K562 (cell line): Measurements from ENCODE around the gene THAP12. TPM values are rescaled to one million over a fixed set of nuclear protein-coding genes. Genes with fewer than 3 reads are reported as not detected.

Experiments used
- ATAC-seq: fragments of 200-7000 bp; cut with Tn5 transposase; 3 replicates; pipeline ENCODE4 v1.9.1; 2020; ENCODE audit warnings: moderate library complexity
- BruUV-seq: library from RNA; stranded (reverse); fragments of 400-500 nt; replicated peaks from 2 replicates; lab custom pipeline; 2021; lab: Mats Ljungman, UMichigan
- CTCF ChIA-PET: fragments of 300-600 bp; formaldehyde crosslinking; extraction: SDS; loops from one replicate; lab custom pipeline; 2021; ENCODE audit warnings: low intra/inter-chr PET ratio; lab: Yijun Ruan, JAX
- POLR2A ChIA-PET: fragments of 300-600, 350-650 bp; sonication (Branson Sonifier 250); formaldehyde crosslinking; extraction: SDS; loops from one replicate; lab custom pipeline; 2021; ENCODE audit warnings: antibody characterized with exemption, inconsistent platforms; lab: Yijun Ruan, JAX
- DNase-seq, 4 experiments: peaks; one replicate each; pipeline versions ENCODE4 v3.0.0 to v3.0.0-alpha.2; 2011 to 2018; ENCODE audit warnings: low spot score in 3 of 4, mixed read lengths in 3 of 4; ENCODE audit errors: extremely low read depth in 1 of 4
- FAIRE-seq: peaks from 2 replicates; lab custom pipeline; 2011; peaks lifted over from hg19 to GRCh38; lab: Jason Lieb, UNC
- H2AFZ ChIP-seq: 2 replicates; pipeline ENCODE4 v1.6.0; 2011; ENCODE audit warnings: low read depth, low read length, control low read depth, inconsistent platforms
- H3K27ac ChIP-seq: fragments of 200-600 bp; 3 replicates; pipeline ENCODE4 v1.8.0; 2011; ENCODE audit warnings: low read depth, mild to moderate bottlenecking, control low read depth, inconsistent platforms, low read length, moderate library complexity, mixed read lengths; ENCODE audit errors: extremely low read depth
- H3K27me3 ChIP-seq, 2 experiments: fragments of 300-600 bp in 1 of 2; 2 replicates in 1 of 2; 3 replicates in 1 of 2; pipeline versions ENCODE4 v1.6.0 to v1.8.0; 2011; ENCODE audit warnings: inconsistent platforms in 2 of 2, low read length in 2 of 2, mild to moderate bottlenecking in 1 of 2, mixed read lengths in 1 of 2, moderate library complexity in 1 of 2; ENCODE audit not compliant: control insufficient read depth in 2 of 2, insufficient read depth in 2 of 2
- H3K36me3 ChIP-seq: fragments of 300-600 bp; 3 replicates; pipeline ENCODE4 v1.8.0; 2011; ENCODE audit warnings: mild to moderate bottlenecking, low read length, inconsistent platforms; ENCODE audit not compliant: control insufficient read depth, insufficient read depth
- H3K4me1 ChIP-seq, 2 experiments: fragments of 200-600 bp in 1 of 2; replicated peaks in 1 of 2; 2 replicates in 1 of 2; 3 replicates in 1 of 2; pipeline versions ENCODE4 v1.5.1 to v1.8.0; 2011; ENCODE audit warnings: inconsistent platforms in 2 of 2, low read length in 2 of 2, mild to moderate bottlenecking in 1 of 2, mixed read lengths in 1 of 2, moderate library complexity in 1 of 2; ENCODE audit not compliant: control insufficient read depth in 2 of 2, insufficient read depth in 2 of 2
- H3K4me2 ChIP-seq: 2 replicates; pipeline ENCODE4 v1.6.1; 2011; ENCODE audit warnings: low read length, control low read depth, inconsistent platforms, mixed read lengths; ENCODE audit not compliant: insufficient read depth
- H3K4me3 ChIP-seq: fragments of 200-600 bp; sonication (generic), shearing (Covaris generic); 2 replicates; pipeline ENCODE4 v1.5.1; 2016; ENCODE audit warnings: control low read depth, inconsistent platforms
- H3K79me2 ChIP-seq: fragments of 200-600 bp; 3 replicates; pipeline ENCODE4 v1.8.0; 2011; ENCODE audit warnings: low read length, inconsistent platforms; ENCODE audit not compliant: control insufficient read depth, insufficient read depth
- H3K9ac ChIP-seq, 2 experiments: 2 replicates each; pipeline versions ENCODE4 v1.6.0 to v1.6.1; 2011; ENCODE audit warnings: low read depth in 2 of 2, low read length in 2 of 2, control low read depth in 1 of 2, inconsistent platforms in 1 of 2, mild to moderate bottlenecking in 1 of 2, mixed read lengths in 1 of 2; ENCODE audit not compliant: insufficient read depth in 1 of 2
- H3K9me1 ChIP-seq: one replicate; pipeline ENCODE4 v1.6.0; 2011; ENCODE audit warnings: inconsistent platforms, mild to moderate bottlenecking, low read length, moderate library complexity; ENCODE audit not compliant: control insufficient read depth, insufficient read depth
- H3K9me3 ChIP-seq: replicated peaks from 2 replicates; pipeline ENCODE4 v1.5.1; 2011; ENCODE audit warnings: low read depth, low read length, inconsistent platforms; ENCODE audit not compliant: control insufficient read depth, insufficient read depth
- H4K20me1 ChIP-seq: replicated peaks from 2 replicates; pipeline ENCODE4 v1.6.1; 2011; ENCODE audit warnings: low read length, inconsistent platforms, mixed read lengths; ENCODE audit not compliant: control insufficient read depth, insufficient read depth
- ETS1 ChIP-seq: conservative IDR thresholded peaks from 2 replicates; pipeline ENCODE4 v1.6.1; 2011; ENCODE audit warnings: low read depth, mild to moderate bottlenecking, low read length; ENCODE audit not compliant: control insufficient read depth
- KDM5B ChIP-seq: fragments of 200-600 bp; sonication (generic); IDR thresholded peaks from 2 replicates; pipeline ENCODE4 v1.6.1; 2012; ENCODE audit warnings: low read depth, mild to moderate bottlenecking, moderate library complexity, low read length, control low read depth, inconsistent platforms; ENCODE audit not compliant: insufficient replicate concordance
- NCOA1 ChIP-seq: fragments of 450-650 bp; IDR thresholded peaks from 2 replicates; pipeline ENCODE4 v1.6.1; 2016; ENCODE audit warnings: low read depth
- POLR2A ChIP-seq: fragments of 450-650 bp; conservative IDR thresholded peaks from 2 replicates; pipeline ENCODE4 v1.6.1; 2016
- RFX7 ChIP-seq: fragments of 250-450 bp; sonication (Bioruptor Pico); IDR thresholded peaks from 2 replicates; pipeline ENCODE4 v1.5.1; 2021; ENCODE audit warnings: mild to moderate bottlenecking
- SNIP1 ChIP-seq: fragments of 450-650 bp; IDR thresholded peaks from 2 replicates; pipeline ENCODE4 v1.7.1; 2017; ENCODE audit warnings: low read depth, mild to moderate bottlenecking
- SNRNP70 ChIP-seq: fragments of 200-400 bp; formaldehyde crosslinking; optimal IDR thresholded peaks from 2 replicates; pipeline ENCODE3; 2017; ENCODE audit warnings: low read depth, low read length
- ZBTB17 ChIP-seq: fragments of 450-650 bp; formaldehyde crosslinking; IDR thresholded peaks from 2 replicates; pipeline ENCODE4 v1.4.0; 2020; ENCODE audit warnings: mild to moderate bottlenecking
- WGBS: fragments of 100-300 bp; shearing (Covaris generic); methylation state at CpG from one replicate; pipeline ENCODE4 v1.1.6; 2016; ENCODE audit warnings: low coverage, mixed read lengths; ENCODE audit not compliant: insufficient coverage; ENCODE audit errors: missing lambda C conversion rate; 5-methylcytosine and 5-hydroxymethylcytosine counted together
- in situ Hi-C: fragments of 300-500 bp; cut with MboI; formaldehyde crosslinking; loops from 4 replicates; pipeline ENCODE4 v1.15.0; 2018; ENCODE audit warnings: inconsistent platforms, mixed read lengths
- intact Hi-C: fragments of 100-400 bp; cut with micrococcal nuclease; formaldehyde crosslinking; loops from 2 replicates; pipeline ENCODE4 v1.14.2; 2022
- polyA plus RNA-seq, 8 experiments: library from polyadenylated mRNA; depleted of rRNA in 4 of 8; stranded (reverse) in 5 of 8; unstranded in 3 of 8; fragments of >200 nt; fragmentation: Nextera tagmentation in 2 of 8; fragmentation: Illumina TruSeq in 1 of 8; extraction: Ambion mirVana in 2 of 8; extraction: Trizol in 1 of 8; gene quantifications; 2 replicates each; pipeline versions ENCODE4 v1.2.1 to v1.2.3, GENCODE V29; 2011 to 2014; ENCODE audit warnings: inconsistent platforms in 1 of 8, missing spikeins in 1 of 8
- total RNA-seq, 7 experiments: library from RNA; depleted of rRNA in 6 of 7; stranded (reverse); fragments of >200 nt in 6 of 7; fragmentation: Illumina TruSeq in 2 of 7; extraction: Trizol in 2 of 7; gene quantifications; 2 replicates each; pipeline versions ENCODE4 v1.2.1 to v1.2.3, GENCODE V29; 2011 to 2021; ENCODE audit warnings: low replicate concordance in 1 of 7
- TF ChIP-seq, protein P1 (sequence below): fragments of 250-450 bp; sonication (Bioruptor Pico); IDR thresholded peaks from 2 replicates; pipeline ENCODE4 v1.5.0; 2021
- TF ChIP-seq, protein P2 (sequence below): fragments of 250-450 bp; sonication (Bioruptor Pico); IDR thresholded peaks from 2 replicates; pipeline ENCODE4 v1.5.1; 2021; ENCODE audit warnings: mild to moderate bottlenecking
- TF ChIP-seq, protein P3 (sequence below): fragments of 450-650 bp; IDR thresholded peaks from 2 replicates; pipeline ENCODE4 v1.6.1; 2016; ENCODE audit warnings: antibody characterized with exemption
- TF ChIP-seq, protein P4 (sequence below): sonication (generic); formaldehyde crosslinking; IDR thresholded peaks from 2 replicates; pipeline ENCODE4 v1.8.0; 2022; ENCODE audit warnings: mild to moderate bottlenecking, missing genetic modification reagents

Gene THAP12
- total and polyA plus RNA-seq, 9 of the 15 experiments (the other 6 are each of a cell fraction or from before 2014, with no cell fraction given), result 28.1 to 103 (median 57.8) TPM

- H3K79me2 ChIP-seq, result no peaks in the 10 kb centered on the region
- H3K4me2 ChIP-seq, result no peak overlapping the region
- ATAC-seq, result no peak; the same call in 2 of the 3 replicates
- H4K20me1 ChIP-seq, result no peaks in the 10 kb centered on the region
- CTCF ChIA-PET, result no interaction called here
- H3K9me3 ChIP-seq, result 0 out of 2 replicates have a peak, but pooled peaks cover 3% of the 10 kb centered on the region
- no peak for DNase-seq
- H3K36me3 ChIP-seq, result no peaks in the 10 kb centered on the region
- no peaks in the 10 kb centered on the region for H3K9me1 ChIP-seq
- H3K4me3 ChIP-seq, result no peak overlapping the region
- no peak overlapping the region for H3K27ac ChIP-seq
- H3K27me3 ChIP-seq, result peaks cover 0 to 21% of the 10 kb centered on the region in 2 experiments; a peak in 2 of 5 replicates
- no peak for FAIRE-seq
- intact Hi-C loops (loop anchor here (10.0 kb wide), 1 partner anchor 346 kb away; the partner anchor contains the start of gene LRRC32), in situ Hi-C loops (no loop called here)
- BruUV-seq, result no TSS peak
- WGBS, result 24% methylated on average over 8 of the region's 8 CpGs
- H3K9ac ChIP-seq, result no peak overlapping the region; a peak in 1 of 4 replicates
- POLR2A ChIA-PET, result no interaction called here
- H2AFZ ChIP-seq, result no peak overlapping the region
- peaks cover 6 to 8% of the 10 kb centered on the region in 2 experiments; a peak in 3 of 5 replicates for H3K4me1 ChIP-seq
- TF ChIP-seq POLR2A (no peak), KDM5B (no peak), NCOA1 (no peak), ZBTB17 (CRISPR knock-in tag) (no peak), RFX7 (CRISPR knock-in tag) (no peak), ETS1 (no peak), SNRNP70 (no peak), SNIP1 (no peak)
- TF ChIP-seq, protein P1, sequence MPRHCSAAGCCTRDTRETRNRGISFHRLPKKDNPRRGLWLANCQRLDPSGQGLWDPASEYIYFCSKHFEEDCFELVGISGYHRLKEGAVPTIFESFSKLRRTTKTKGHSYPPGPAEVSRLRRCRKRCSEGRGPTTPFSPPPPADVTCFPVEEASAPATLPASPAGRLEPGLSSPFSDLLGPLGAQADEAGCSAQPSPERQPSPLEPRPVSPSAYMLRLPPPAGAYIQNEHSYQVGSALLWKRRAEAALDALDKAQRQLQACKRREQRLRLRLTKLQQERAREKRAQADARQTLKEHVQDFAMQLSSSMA (CRISPR knock-in tag), result no peak
- TF ChIP-seq, protein P2, sequence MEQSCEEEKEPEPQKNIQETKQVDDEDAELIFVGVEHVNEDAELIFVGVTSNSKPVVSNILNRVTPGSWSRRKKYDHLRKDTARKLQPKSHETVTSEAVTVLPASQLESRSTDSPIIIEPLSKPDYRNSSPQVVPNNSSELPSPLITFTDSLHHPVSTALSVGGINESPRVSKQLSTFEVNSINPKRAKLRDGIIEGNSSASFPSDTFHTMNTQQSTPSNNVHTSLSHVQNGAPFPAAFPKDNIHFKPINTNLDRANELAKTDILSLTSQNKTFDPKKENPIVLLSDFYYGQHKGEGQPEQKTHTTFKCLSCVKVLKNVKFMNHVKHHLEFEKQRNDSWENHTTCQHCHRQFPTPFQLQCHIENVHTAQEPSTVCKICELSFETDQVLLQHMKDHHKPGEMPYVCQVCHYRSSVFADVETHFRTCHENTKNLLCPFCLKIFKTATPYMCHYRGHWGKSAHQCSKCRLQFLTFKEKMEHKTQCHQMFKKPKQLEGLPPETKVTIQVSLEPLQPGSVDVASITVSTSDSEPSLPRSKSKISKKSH (CRISPR knock-in tag), result no peak
- TF ChIP-seq, protein P3, sequence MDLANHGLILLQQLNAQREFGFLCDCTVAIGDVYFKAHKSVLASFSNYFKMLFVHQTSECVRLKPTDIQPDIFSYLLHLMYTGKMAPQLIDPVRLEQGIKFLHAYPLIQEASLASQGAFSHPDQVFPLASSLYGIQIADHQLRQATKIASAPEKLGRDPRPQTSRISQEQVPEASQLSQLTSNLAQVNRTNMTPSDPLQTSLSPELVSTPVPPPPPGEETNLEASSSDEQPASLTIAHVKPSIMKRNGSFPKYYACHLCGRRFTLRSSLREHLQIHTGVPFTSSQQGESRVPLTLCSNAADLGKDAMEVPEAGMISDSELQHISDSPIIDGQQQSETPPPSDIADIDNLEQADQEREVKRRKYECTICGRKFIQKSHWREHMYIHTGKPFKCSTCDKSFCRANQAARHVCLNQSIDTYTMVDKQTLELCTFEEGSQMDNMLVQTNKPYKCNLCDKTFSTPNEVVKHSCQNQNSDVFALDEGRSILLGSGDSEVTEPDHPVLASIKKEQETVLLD, result no peak
- TF ChIP-seq, protein P4, sequence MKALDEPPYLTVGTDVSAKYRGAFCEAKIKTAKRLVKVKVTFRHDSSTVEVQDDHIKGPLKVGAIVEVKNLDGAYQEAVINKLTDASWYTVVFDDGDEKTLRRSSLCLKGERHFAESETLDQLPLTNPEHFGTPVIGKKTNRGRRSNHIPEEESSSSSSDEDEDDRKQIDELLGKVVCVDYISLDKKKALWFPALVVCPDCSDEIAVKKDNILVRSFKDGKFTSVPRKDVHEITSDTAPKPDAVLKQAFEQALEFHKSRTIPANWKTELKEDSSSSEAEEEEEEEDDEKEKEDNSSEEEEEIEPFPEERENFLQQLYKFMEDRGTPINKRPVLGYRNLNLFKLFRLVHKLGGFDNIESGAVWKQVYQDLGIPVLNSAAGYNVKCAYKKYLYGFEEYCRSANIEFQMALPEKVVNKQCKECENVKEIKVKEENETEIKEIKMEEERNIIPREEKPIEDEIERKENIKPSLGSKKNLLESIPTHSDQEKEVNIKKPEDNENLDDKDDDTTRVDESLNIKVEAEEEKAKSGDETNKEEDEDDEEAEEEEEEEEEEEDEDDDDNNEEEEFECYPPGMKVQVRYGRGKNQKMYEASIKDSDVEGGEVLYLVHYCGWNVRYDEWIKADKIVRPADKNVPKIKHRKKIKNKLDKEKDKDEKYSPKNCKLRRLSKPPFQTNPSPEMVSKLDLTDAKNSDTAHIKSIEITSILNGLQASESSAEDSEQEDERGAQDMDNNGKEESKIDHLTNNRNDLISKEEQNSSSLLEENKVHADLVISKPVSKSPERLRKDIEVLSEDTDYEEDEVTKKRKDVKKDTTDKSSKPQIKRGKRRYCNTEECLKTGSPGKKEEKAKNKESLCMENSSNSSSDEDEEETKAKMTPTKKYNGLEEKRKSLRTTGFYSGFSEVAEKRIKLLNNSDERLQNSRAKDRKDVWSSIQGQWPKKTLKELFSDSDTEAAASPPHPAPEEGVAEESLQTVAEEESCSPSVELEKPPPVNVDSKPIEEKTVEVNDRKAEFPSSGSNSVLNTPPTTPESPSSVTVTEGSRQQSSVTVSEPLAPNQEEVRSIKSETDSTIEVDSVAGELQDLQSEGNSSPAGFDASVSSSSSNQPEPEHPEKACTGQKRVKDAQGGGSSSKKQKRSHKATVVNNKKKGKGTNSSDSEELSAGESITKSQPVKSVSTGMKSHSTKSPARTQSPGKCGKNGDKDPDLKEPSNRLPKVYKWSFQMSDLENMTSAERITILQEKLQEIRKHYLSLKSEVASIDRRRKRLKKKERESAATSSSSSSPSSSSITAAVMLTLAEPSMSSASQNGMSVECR (CRISPR knock-in tag), result no peak
Measured at GRCh38 chr11:76329084-76329648, 51.8 kb downstream of the THAP12 start.
